Stimulated activated CD4-positive, alpha-beta T cell treated with anti-CD3 and anti-CD28 coated beads, Interleukin-15, amount 100 ng/mL, for 48 hours (primary cell): ENCODE data around the gene ADARB2.
"Not testable (repeated sequence)": the region's sequence is repeated elsewhere in the genome, so short reads cannot be mapped to it uniquely, and the experiment has no call there.

ENCODE experiments used
- DNase-seq, 2 donors: peaks; one replicate each; pipeline ENCODE4 v3.0.0-alpha.2; 2020; ENCODE audit warnings: low read depth in 2 of 2

ADARB2 gene

DNA sequence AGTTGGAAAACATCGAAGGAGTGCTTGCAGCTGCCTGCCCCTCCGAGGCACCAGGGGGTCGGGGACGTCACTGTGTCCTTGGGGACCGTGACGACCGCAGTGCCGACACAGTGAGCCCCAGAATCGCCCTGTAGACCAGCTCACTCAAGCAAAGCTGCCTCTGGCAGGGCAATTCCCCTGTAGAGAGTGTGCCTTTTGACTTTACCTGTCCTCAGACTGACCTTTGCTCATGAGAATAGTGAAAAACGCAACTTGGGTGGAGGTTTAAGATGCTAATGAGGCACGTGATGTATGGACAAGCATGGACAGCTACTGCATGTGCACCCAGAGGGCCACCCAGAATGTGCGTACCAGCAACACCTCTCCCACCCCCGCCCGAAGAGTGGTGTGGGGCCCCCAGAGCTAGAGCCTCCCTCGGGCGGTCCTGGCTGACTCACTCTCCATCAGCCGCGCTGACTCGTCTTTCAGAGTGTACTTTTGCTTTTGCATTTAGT lies 271.9 kb downstream of the ADARB2 start:
- no peak for DNase-seq

DNA sequence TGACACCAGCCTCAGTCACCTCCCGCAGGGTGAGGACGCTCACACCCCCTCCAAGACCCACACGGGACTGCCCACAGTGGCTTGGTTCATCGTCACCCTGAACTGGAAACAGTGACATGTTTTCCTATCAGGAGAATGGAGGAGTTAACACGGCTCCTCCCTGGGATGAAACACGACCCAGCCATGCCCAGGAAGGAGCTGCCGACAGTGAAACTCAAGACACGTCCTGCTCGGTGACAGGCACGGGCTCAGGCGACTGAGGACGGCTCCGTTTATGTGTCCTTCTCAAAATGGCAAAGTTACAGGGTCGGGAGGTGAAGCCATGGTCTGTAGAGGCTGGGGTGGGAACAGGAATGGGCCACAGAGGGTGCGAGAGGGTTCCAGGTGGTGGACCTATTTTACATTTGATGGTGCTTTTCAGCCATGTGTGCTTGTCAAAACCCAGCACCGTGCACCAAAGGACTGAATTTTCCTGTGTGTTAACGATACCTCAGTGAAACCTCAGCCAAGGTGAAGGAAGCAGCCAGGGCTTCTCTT lies 272.4 kb downstream of the ADARB2 start:
- no peak for DNase-seq

DNA sequence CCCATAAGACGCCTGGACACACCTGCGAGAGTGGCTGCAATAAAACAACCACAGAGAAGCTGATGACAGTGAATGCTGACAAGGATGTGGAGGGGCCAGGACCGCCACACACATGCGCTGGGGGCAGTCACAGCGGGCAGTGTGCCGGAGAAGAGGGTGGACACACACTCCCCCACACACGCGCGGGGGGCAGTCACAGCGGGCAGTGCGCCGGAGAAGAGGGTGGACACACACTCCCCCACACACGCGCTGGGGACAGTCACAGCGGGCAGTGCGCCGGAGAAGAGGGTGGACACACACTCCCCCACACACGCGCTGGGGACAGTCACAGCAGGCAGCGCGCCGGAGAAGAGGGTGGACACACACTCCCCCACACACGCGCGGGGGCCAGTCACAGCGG lies 273.4 kb downstream of the ADARB2 start:
- DNase-seq = not testable (repeated sequence)

DNA sequence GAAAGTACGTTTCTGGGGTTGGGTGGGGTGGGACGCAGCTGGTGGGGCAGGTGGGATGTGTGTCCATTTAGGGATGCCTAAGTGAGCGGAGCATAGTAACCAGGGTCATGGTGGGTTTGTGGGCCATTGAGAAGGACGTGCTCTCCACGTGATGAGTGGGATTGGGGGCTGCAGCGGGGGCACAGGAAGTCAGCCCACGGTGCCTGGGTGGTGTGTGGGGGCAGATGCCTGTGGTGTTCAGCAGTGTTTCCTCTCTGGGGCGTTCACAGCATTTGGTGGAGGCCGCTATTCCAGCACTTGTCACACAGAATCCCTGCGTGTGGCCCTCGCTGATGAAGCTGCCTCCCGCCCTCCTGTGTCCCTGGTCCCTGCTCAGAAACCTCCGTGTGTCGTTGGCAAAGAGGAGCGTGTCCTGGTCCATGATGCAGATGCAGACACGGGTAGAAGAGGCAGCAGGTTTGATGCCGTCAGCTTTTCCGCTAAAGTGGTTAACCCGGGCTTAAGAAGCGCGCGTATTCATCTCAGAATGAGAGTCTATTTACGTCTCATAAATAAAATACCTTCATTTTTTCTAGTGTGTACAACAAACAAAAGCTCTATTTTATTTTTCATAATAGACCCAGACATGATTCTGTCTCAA lies 274.2 kb downstream of the ADARB2 start:
- DNase-seq = no peak

DNA sequence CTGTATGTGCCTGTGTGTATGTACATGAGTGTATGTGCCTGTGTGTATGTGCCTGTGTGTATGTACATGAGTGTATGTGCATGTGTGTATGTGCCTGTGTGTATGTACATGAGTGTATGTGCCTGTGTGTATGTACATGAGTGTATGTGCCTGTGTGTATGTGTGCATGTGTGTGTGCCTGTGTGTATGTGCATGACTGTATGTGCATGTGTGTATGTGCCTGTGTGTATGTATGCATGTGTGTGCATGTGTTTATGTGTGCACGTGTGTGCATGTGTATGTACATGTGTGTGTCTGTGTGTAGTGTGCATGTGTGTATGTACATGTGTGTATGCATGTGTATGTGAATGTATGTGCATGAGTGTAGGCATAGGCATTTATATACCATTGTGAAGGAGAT lies 274.8 kb downstream of the ADARB2 start:
- no peak for DNase-seq

DNA sequence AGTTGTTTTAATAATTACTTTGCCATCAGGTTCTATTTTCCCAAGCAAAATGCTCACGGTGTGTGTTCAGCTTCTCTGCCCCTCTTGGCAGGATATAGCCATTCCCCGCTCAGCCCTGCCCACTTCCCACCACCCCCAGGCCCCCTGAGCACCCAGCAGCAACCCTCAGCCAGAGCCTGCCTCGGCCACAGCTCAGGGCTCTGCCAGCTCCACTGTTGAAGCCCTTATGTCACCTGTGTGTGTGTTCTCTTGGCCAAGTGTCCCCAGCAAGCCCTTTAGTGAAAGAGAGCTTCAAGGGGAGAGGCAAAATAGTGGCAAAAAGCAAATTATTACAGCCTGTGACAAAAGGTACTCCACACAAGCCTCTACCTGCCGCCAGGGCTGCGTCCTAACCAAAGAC lies 275.3 kb downstream of the ADARB2 start:
- DNase-seq = no peak

DNA sequence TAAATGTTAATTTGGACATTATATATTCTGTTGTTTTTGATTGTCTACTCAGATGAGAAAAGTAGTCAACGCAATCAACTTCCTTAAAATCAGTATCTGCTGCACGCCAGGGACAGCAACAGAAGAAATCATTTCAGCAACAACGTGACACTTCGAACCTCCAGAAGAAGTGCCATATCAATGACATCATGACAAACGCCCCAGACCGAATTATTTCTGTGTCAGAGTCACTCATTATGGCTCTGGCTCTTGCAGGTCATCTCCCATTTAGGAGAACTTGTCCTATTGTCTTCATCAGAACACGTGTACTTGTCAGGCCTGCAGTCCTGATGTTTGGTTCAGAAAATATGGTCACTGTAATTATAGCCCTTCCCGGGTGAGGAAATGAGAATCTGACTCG lies 276.3 kb downstream of the ADARB2 start:
- no peak for DNase-seq

DNA sequence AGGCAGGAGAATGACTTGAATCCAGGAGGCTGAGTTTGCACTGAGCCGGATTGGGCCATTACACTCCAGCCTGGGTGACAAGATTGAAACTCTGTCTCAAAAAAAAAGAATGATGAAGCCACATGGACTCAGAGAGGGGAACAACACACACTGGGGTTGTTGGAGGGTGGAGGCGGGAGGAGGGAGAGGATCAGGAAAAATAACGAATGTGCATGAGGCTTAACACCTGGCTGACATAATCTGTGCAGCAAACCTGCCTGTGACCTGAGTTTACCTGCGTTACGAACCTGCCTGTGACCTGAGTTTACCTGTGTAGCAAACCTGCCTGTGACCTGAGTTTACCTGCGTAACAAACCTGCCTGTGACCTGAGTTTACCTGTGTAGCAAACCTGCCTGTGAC lies 277.7 kb downstream of the ADARB2 start:
- DNase-seq = not testable (repeated sequence)

DNA sequence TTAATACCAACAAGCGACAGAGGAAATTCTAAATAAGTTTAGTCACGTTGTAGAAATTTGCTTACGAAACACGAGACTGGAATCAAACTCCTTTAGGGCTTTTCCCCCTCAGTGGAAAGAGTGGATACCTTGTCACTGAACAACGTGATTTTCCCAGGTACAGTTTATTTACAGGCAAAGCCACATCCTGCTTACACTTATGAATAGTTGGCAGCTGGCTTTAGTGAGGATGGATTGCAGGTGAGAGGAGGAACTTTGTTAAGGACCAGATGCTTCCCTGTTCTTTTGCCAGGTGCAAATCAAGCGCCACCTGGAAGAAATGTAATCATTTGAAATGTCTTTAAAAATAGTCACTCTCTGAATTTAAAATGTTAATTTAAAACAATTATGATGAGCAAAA lies 282.4 kb downstream of the ADARB2 start:
- no peak for DNase-seq

DNA sequence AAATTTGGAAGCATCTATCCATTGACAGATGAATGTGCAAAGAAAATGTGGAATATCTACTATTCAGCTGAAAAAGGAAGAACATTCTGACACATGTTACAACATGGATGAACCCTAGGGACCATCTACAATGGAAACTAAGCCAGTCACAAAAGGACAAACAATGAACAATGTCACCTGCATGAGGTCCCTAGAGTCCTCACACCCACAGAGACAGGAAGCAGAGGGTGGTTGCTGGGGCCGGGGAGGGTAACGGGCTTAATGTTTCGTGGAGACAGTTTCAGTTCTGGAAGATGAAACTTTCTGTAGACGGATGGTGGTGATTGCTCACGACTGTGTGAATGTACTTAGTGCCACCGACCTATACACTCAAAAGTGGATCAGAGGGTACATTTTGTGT lies 282.9 kb downstream of the ADARB2 start:
- no peak for DNase-seq

DNA sequence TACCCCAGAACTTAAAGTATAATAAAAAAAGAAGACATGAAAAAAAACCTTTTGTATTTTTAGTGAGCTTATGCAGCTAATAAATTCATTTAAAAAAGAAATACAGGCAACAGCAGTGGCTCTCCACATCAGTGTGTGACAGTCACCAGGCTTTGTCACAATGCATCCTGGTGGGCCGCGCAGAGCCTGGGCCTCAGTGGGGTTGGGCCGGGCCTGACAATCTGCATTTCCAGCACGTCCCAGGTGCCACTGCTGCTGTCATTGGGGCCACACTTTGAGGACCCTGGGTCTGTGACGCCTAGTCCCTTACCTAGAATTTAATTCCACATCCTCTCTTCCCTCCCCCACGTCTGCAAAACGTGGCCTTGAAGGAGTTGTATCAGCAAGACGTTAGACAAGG lies 284.5 kb downstream of the ADARB2 start:
- no peak for DNase-seq

DNA sequence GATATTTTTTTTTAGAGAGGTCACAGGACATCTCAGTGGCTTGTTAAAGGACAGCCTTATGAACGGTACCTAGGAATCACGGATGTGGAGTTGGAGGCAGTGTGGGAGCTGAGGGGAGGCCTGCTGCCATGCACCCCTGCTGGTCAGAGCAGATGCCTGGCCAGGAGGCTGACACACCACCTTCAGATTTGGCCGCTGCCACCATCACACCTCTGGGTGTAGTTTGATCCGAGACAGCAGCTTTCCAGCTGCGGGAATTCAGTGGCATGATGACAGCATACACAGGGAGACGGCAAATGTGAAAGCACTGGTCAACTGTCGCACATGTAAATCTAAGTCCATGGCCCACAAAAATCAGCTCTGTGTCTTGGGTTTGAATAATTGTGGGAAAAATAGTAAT lies 285.4 kb downstream of the ADARB2 start:
- DNase-seq = no peak

DNA sequence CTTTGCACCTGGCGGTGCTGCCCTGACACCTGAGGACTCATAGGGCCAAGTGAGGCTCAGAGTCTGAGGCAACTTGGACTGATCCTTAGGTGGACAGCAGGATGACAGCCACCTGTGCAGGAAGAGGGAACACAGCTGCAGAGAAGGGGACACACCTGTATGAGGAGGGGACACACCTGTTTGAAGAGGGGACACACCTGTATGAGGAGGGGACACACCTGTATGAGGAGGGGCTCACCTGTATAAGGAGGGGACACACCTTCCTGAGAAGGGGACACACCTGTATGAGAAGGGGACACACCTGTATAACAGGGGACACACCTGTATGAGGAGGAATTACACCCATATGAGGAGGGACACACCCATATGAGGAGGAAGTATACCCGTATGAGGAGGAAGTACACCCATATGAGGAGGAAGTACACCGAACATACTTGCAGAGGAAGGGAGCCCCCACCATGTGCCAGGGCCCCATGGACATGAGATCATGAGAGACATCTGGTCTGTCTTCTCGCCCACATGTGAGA lies 285.9 kb downstream of the ADARB2 start:
- no peak for DNase-seq

DNA sequence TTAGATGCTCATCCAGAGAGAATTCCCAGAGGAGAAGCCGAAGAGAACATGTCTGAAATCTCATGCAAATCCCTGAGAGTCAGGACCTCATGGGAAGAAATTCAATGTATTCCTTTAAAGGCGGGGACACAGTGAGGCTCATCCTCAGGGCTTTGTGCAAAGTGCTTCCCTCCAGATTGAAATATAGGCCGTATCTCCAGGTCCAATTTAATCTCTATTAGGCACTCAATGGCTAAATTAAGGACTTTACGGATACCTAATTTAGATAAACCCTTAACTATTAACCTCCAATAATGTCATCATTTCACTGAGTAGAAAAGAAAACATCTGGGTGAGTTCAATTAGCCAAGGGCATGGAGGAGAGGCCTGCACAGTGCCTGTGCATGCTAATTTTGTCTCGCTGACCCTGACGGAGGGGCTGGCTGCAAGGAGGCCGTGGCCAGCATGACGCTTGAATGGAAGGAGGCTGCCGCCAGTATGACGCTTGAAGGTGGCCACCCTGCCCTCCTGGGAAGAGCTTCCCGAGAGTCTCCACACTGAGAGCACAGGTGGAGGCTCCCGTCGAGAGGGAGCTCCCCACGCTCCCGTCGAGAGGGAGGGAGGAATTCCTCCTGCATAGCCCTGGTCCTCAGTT lies 287.6 kb downstream of the ADARB2 start:
- DNase-seq = no peak

DNA sequence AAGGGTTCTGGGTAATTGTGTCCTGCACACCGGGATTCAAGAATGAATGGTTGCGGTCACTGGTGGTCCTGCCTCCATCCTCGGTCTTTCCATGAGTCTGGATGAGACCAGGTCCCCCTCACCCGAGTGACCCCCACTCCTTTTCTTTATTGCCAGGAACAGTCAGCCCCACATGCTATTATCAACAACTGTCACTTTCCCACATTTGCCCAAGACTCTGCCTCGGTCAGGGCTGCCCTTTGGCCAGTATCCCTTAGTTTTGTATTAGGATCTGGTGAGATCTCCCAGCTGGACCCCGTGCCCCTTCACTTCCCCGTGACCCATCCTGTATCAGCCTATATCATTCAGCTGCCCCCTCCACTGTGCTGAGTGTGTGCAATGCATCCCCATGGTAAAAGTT lies 288.3 kb downstream of the ADARB2 start:
- DNase-seq = no peak

DNA sequence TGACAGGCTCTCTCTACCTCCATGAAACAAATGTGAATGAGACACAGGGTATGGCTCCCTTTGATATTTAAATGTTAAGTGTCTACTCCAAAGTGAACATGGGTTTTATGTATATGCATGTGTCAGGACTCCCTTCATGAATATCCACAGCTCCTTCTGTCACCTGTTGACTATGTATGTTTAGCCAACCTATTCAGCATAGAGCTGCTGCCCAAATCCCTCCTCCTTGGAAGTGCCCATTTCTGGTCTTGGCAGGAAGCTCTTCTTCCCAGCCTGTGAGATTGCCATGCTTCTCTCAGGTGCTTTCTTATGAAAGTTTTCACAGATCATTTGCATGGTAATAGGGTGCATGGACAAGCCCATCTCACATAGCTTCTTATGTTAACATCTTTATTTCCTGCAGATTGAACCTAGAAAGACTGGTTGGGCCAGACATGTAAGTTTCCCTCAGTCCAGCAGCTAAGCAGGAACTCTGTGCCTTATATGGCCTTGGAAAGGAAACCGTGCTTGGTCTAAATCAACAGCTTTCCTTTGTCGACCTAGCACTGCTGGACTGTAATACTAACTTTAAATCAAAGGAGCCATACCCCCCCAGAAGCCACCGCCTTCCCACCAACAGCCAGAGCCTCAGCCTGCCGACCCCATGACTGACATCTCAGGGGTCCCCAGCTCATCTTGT lies 288.9 kb downstream of the ADARB2 start:
- no peak for DNase-seq

DNA sequence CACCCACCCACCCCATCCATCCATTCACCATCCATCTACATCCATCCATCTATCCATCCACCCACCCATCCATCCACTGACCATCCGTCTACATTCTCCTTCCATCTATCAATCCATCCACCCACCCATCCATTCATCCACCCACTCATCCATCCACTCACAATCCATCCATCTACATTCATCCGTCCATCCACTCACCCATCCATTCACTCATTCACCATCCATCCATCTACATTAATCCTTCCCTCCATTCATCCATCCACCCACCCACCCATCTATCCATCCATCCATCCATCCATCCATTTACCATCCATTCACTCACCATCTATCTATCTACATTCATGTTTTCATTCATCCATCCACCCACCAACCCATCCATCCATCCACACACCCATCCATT lies 292.5 kb downstream of the ADARB2 start:
- no peak for DNase-seq

DNA sequence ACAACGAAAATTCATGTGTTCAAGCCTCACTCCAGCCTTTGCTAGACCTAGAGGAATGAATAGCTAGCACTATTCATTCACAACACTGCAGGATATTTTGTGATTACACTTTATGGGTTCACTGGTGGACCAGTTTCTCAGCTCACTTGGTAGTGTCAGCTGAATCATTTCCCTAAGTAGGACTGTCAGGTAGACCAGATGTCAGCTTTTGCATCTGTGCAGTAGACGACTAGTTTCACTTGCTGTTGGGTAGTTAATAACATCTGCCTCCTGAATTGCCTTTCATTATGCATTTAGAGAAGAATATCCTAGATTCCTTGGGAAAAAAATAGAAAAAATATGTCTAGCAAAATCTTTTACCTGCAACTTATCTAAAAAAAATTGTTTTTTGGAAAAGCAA lies 296.4 kb downstream of the ADARB2 start:
- no peak for DNase-seq

DNA sequence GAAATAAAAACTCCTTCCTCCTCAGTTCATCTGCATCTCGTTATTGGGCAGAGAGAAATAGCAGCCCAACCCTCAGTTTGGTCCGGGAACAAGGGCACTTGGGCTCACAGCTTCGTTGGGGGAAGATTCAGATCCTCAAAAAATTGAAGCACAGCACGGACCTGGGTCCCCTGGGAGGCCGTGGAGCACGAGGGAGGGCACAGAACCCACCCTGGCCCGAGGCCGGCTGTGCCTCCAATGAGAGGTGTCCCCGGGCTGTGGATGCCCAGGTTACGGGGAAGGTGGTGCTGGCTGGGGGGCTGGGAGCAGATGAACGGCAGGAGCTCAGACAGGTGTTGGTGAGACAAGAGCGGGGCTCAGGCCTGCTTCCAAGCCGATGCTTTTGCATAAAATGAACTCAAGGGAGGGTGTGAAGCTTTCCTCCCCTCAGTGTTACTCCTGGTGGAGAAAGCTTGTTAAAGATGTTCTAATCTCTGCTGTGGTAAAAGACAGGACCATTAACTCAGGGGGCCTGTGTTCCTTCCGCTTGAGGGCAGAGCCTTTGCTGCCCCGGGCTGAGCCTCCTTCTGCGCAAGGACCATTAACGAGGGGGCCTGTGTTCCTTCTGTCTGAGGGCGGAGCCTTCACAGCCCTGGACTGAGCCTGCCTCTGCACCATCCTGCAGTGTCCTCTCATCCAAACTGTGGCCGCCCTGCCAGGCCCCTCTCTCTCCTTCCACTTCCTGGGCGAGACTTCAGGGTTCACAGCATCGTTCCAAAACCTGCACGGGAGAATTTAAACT lies 302.2 kb downstream of the ADARB2 start:
- no peak for DNase-seq

DNA sequence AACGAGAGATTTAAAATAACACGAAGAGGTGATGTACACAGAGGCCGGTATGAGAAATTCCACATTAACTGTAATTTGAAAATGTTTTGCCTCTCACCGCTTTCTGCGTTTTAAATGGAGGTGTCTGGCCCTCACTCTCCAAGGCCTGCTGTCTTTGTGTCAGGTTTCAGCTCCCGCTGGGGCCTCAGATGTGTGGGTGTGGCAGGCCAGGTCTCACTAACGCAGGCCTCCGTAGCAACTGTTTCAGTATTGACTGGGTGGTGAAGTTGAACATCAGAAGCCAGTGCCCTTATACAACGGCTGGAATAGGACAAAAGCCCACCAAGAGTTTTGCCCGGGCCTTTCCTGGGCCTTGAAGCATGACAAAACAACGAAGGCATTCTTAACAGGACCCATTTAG lies 303.1 kb downstream of the ADARB2 start:
- no peak for DNase-seq

DNA sequence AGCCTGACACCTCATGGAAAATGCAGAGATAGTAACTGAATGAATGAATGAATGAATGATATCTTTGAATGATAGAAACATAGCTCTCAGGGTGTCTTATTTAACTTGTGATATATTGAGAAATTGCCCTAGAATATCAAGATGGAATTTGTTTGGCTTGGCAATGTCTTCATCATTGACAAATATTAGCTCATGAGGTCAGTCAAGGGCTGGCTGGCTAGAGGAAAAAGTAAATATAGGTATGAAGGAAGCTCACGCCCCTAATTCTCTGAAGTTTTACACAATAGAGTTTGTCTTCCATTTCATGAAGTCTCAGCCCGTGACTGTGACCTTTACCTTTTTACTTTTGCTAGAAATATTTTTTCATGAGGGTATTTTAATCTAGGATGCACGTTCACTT lies 305.2 kb downstream of the ADARB2 start:
- no peak for DNase-seq

DNA sequence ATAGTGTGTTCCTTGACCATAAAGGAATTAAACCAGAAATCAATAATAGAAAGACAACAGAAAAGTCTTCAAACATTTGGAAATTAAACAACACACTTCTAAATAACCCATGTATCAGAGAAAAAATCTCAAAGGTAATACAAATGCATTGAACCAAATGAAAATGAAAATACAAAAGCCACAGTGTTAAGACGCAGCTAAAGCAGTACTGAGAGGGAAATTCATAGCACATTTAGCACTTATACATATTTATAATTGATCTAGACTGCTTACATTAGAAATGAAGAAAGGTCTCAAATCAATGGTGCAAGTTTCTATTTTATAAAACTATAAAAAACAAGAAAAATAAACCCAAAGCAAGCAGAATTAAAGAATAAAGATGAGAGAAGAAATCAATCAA lies 306.1 kb downstream of the ADARB2 start:
- DNase-seq = no peak
